Activated CD8-positive, alpha-beta T cell treated with anti-CD3 and anti-CD28 coated beads for 36 hours (primary cell): ENCODE measurements around the gene AFAP1. TPM values are rescaled to one million over a fixed set of nuclear protein-coding genes. Genes with fewer than 3 reads are reported as not detected.

Source experiments
- ATAC-seq: fragments of 200-7000 bp; cut with Tn5 transposase; one replicate; pipeline ENCODE4 v1.10.0; 2021; ENCODE audit warnings: mild to moderate bottlenecking, moderate library complexity
- CTCF ChIA-PET: fragments of 350-600 bp; sonication (Branson Sonifier 250); formaldehyde crosslinking; loops from one replicate; lab custom pipeline; 2021; ENCODE audit warnings: antibody characterized with exemption; lab: Charles Lee
- POLR2A ChIA-PET: fragments of 350-600 bp; sonication (Branson Sonifier 250); formaldehyde crosslinking; loops from one replicate; lab custom pipeline; 2021; ENCODE audit warnings: antibody characterized with exemption; lab: Charles Lee
- DNase-seq: peaks from one replicate; pipeline ENCODE4 v3.0.0-alpha.2; 2020
- H3K27ac Mint-ChIP-seq: one replicate; pipeline ENCODE4 v1.8.0; 2021; ENCODE audit warnings: mild to moderate bottlenecking, mixed read lengths
- H3K27me3 Mint-ChIP-seq: one replicate; pipeline ENCODE4 v1.8.0; 2021; ENCODE audit warnings: mixed read lengths
- H3K36me3 Mint-ChIP-seq: one replicate; pipeline ENCODE4 v1.8.0; 2021; ENCODE audit warnings: low read depth, mixed read lengths
- H3K4me1 Mint-ChIP-seq: one replicate; pipeline ENCODE4 v1.8.0; 2021; ENCODE audit warnings: low read depth, mixed read lengths
- H3K4me3 Mint-ChIP-seq: one replicate; pipeline ENCODE4 v1.8.0; 2021; ENCODE audit warnings: mild to moderate bottlenecking, moderate library complexity, mixed read lengths
- H3K9me3 Mint-ChIP-seq: one replicate; pipeline ENCODE4 v1.8.0; 2021; ENCODE audit warnings: mixed read lengths
- CTCF ChIP-seq: fragments of 200-600 bp; IDR thresholded peaks from one replicate; pipeline ENCODE4 v1.8.0; 2022; ENCODE audit warnings: antibody characterized with exemption, mild to moderate bottlenecking
- intact Hi-C: fragments of 100-400 bp; cut with micrococcal nuclease; formaldehyde crosslinking; loops from one replicate; pipeline ENCODE4 v1.10.0; 2022
- total RNA-seq, 2 experiments: library from RNA; stranded (reverse); gene quantifications; one replicate each; pipeline ENCODE4 v1.2.3, GENCODE V29; 2021

Gene AFAP1
- total RNA-seq, 2 experiments from 2014 or later: 25.5 to 26.5 TPM

DNA sequence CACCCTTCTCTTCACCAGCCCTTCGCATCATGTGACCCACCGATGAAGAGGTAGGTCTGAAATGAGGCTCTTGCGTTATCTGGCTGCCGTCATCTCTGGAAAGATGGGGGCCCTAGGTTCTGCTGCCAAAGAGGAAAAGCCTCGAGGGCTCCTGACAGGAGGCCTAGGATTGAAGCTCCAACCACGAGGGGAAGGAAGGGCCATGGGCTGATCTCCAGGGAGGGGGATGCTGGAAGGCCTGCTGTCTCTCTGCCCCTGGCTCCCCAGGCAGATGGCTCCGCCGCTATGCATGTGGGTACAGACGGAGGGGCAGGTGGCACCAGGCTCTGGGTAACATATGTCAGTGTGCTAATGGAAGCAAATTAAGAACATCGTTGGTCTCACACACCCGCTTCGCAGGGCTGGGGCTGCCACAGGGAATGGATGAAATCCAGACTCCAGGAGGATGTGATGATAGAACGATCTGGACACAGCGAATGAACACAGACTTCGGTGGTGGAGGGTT lies 44.9 kb downstream of the AFAP1 start:
- Mint-ChIP-seq H3K9me3 (peaks cover 5% of the 10 kb centered on the region), H3K4me1 (peaks cover 14% of the 10 kb centered on the region), H3K27me3 (no peaks in the 10 kb centered on the region), H3K36me3 (peaks cover 2% of the 10 kb centered on the region), H3K4me3 (no peak overlapping the region), H3K27ac (no peak overlapping the region)
- ChIA-PET CTCF (interaction anchor here (1.2 to 1.6 kb wide), 2 partner anchors 18 to 49 kb away, joined by 3 to 5 read pairs; no protein-coding TSS in a partner anchor), POLR2A (no interaction called here)
- DNase-seq (no peak), ATAC-seq (no peak)
- TF ChIP-seq CTCF: no peak
- intact Hi-C loops: no loop called here

DNA sequence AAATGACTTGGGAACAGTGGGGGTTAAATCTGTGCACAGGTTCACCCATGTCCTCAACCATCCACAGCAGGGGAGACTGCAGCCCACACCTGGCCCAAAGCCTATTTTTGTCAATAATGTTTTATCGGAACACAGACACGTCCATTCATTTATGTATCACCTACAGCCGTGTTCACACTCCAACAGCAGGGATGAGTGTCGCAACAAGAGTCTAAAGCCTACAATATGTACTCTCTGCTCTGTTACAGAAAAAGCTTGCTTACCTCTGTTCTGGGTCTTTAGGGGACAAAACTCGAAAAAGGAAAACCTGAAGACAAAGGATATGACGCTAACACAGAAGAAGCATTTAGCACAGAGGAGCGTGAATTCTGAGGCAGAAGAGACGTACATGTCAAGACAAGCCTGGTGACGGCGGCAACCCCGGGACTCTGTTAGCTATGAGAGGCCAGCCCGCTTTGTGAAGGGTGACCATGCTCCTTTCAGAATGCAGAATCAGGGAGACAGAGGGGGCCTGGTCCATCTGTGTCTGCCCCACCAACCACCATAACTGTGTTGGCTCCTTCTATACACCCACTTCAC lies 45.5 kb downstream of the AFAP1 start:
- Mint-ChIP-seq H3K4me3 (no peak overlapping the region), H3K27me3 (no peaks in the 10 kb centered on the region), H3K9me3 (peaks cover 5% of the 10 kb centered on the region), H3K27ac (peak overlapping the region; percentile 24), H3K36me3 (peaks cover 2% of the 10 kb centered on the region), H3K4me1 (peaks cover 14% of the 10 kb centered on the region)
- DNase-seq (no peak), ATAC-seq (no peak)
- ChIA-PET POLR2A (no interaction called here), CTCF (no interaction called here)
- no peak for TF ChIP-seq CTCF
- intact Hi-C loops: no loop called here

- no peaks in the 10 kb centered on the region for H3K27me3 Mint-ChIP-seq
- ChIA-PET POLR2A (interaction anchor here (0.6 kb wide), 1 partner anchor 75 kb away, joined by 3 read pairs; no protein-coding TSS in a partner anchor), CTCF (no interaction called here)
- H3K4me3 Mint-ChIP-seq: no peak overlapping the region
- DNase-seq (no peak), ATAC-seq (no peak)
- TF ChIP-seq CTCF: no peak
- H3K27ac Mint-ChIP-seq: no peak overlapping the region
- intact Hi-C loops: no loop called here
- H3K9me3 Mint-ChIP-seq: peaks cover 6% of the 10 kb centered on the region
- H3K36me3 Mint-ChIP-seq: peaks cover 3% of the 10 kb centered on the region
- H3K4me1 Mint-ChIP-seq: peaks cover 14% of the 10 kb centered on the region
Observed at GRCh38 chr4:7893539-7893938, 46.1 kb downstream of the AFAP1 start.

GRCh38 chr4:7892212-7893019 lies 47.2 kb downstream of the AFAP1 start:
- CTCF ChIA-PET: no interaction called here
- Mint-ChIP-seq H3K36me3 (peaks cover 1% of the 10 kb centered on the region), H3K27ac (no peak overlapping the region), H3K27me3 (no peaks in the 10 kb centered on the region), H3K4me1 (peaks cover 12% of the 10 kb centered on the region), H3K4me3 (no peak overlapping the region), H3K9me3 (peaks cover 11% of the 10 kb centered on the region)
- no peak for ATAC-seq
- DNase-seq: no peak
- intact Hi-C loops: no loop called here
- POLR2A ChIA-PET: interaction anchor here (1.0 kb wide), 1 partner anchor 16 kb away, joined by 4 read pairs; no protein-coding TSS in a partner anchor
- no peak for TF ChIP-seq CTCF
